Type B pancreatic cell (in vitro differentiated cells): ENCODE results near the gene FTSJ1. TPM values are rescaled to one million over a fixed set of nuclear protein-coding genes. Genes with fewer than 3 reads are reported as not detected.

Source experiments
- DNase-seq: peaks from one replicate; pipeline ENCODE4 v3.0.0; 2021; ENCODE audit warnings: mixed read lengths; ENCODE audit not compliant: unreplicated experiment; ENCODE audit errors: extremely low spot score
- H3K27ac Mint-ChIP-seq: 2 replicates; pipeline ENCODE4 v1.8.0; 2021; ENCODE audit warnings: mild to moderate bottlenecking, mixed read lengths
- H3K27me3 Mint-ChIP-seq: 2 replicates; pipeline ENCODE4 v1.8.0; 2021; ENCODE audit warnings: mixed read lengths
- H3K36me3 Mint-ChIP-seq: 2 replicates; pipeline ENCODE4 v1.8.0; 2021; ENCODE audit warnings: mixed read lengths
- H3K4me1 Mint-ChIP-seq: one replicate; pipeline ENCODE4 v1.8.0; 2021; ENCODE audit warnings: mixed read lengths; ENCODE audit not compliant: unreplicated experiment
- H3K4me3 Mint-ChIP-seq: 2 replicates; pipeline ENCODE4 v1.8.0; 2021; ENCODE audit warnings: mild to moderate bottlenecking, mixed read lengths
- H3K9me3 Mint-ChIP-seq: 2 replicates; pipeline ENCODE4 v1.8.0; 2021; ENCODE audit warnings: mixed read lengths
- CTCF ChIP-seq: fragments of 200-600 bp; sonication (generic); conservative IDR thresholded peaks from 2 replicates; pipeline ENCODE4 v1.5.0; 2021; ENCODE audit warnings: antibody characterized with exemption, mild to moderate bottlenecking
- total RNA-seq: library from RNA; stranded (reverse); gene quantifications from 2 replicates; pipeline ENCODE4 v1.2.1, GENCODE V29; 2021; ENCODE audit warnings: low replicate concordance

FTSJ1 gene
- total RNA-seq, 1 donor from 2014 or later = 46.4 TPM

DNA sequence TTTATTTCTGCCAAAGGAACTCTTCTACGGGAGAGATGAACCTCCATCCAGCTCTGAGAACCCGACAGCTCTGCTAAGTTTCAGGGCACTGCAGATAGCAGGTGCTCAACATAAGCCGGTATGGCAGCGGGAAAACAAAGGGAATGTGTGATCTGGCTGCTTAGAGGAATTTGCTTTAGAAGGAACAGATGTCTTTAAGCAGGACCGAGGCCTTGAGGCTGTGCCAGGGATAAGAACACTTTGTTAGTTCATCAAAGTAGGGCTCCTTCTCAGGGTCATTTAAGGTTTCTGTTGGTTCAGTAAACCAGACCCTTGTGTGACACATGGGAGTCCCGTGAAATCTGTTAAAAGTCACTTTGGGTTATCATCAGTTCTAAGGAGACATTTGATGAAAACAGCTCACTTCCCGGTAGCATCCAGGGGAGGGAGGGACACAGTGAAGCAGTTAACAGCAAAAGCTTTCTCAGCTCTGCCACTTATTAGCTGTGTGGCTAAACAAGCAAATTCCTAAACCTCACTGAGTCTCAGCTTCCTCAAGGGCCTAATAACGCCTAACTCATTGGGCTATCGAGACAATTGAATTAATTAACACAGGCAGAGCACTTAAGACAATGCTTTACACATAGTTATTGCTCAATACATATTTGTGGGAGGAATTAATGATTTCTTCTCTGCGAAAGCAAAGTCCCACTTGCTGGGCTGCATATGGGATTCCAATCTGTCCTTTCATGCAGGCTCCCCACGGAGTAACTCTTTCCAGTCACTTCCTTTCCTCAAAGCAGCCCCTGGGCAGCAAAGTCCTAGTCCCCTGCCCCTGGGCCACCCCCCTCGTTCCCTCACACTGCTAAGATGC, 2.9 kb upstream of the FTSJ1 start:
- H3K27ac Mint-ChIP-seq = no peak overlapping the region

GRCh38 chrX:48473704-48473990, 2.4 kb upstream of the FTSJ1 start:
- Mint-ChIP-seq H3K9me3 (peaks cover 6% of the 10 kb centered on the region), H3K27me3 (peaks cover 10% of the 10 kb centered on the region), H3K36me3 (peaks cover 6% of the 10 kb centered on the region), H3K4me1 (peaks cover 16% of the 10 kb centered on the region), H3K27ac (no peak overlapping the region), H3K4me3 (peak overlapping the region; percentile 64)
- no peak for TF ChIP-seq CTCF
- DNase-seq = no peak

More for the DNA sequence above, 2.9 kb upstream of the FTSJ1 start:
- DNase-seq = no peak
- peaks cover 6% of the 10 kb centered on the region for H3K36me3 Mint-ChIP-seq
- no peak for TF ChIP-seq CTCF
- H3K4me1 Mint-ChIP-seq = peaks cover 16% of the 10 kb centered on the region
- H3K9me3 Mint-ChIP-seq = peaks cover 6% of the 10 kb centered on the region
- no peak overlapping the region for H3K4me3 Mint-ChIP-seq
- peaks cover 13% of the 10 kb centered on the region for H3K27me3 Mint-ChIP-seq

DNA sequence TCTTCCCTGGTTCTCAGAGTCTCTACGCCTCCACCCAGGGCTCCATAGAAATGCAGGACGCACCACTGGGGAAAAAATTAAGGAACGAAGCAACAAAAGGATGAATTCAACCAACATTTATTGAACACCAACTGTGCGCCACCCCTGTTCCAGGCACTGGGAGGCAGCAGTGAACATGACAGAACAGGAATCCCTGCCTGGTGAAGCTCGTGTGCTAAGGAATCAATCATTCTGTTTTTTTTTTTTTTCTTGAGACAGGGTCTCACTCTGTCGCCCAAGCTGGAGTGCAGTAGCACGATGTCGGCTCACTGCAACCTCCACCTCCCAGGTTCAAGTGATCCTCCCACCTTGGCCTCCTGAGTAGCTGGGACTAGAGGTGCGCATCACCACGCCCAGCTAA, 1.9 kb upstream of the FTSJ1 start:
- Mint-ChIP-seq H3K36me3 (peaks cover 7% of the 10 kb centered on the region), H3K27ac (no peak overlapping the region), H3K4me1 (peaks cover 16% of the 10 kb centered on the region), H3K4me3 (peak overlapping the region; percentile 64), H3K27me3 (peaks cover 10% of the 10 kb centered on the region), H3K9me3 (peaks cover 6% of the 10 kb centered on the region)
- TF ChIP-seq CTCF = peak; percentile 42
- no peak for DNase-seq

- Mint-ChIP-seq H3K4me1 (peaks cover 15% of the 10 kb centered on the region), H3K9me3 (peaks cover 6% of the 10 kb centered on the region), H3K27me3 (peaks cover 8% of the 10 kb centered on the region), H3K27ac (no peak overlapping the region), H3K36me3 (peaks cover 10% of the 10 kb centered on the region), H3K4me3 (peak overlapping the region; percentile 98)
- DNase-seq = no peak
- TF ChIP-seq CTCF = no peak
Observed at GRCh38 chrX:48474581-48474980, 1.4 kb upstream of the FTSJ1 start.

DNA sequence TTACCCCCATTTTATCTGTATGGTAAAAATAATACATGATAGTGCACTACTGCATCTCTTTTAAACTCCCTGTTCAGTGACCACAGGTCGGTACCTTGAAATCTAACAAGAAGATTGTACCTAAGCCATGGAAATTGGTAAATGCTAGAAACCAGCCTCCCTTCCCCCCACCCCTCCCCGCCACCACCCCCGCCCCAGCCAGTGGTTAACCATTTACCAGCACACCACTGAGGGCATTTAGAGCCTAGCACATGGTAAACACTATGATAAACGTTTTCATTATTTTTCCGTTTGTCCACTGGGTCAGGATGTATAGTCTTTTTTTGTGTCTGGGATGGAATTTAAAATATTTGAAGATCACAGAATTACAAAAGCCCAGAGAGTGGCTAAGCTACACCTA, 703 bp upstream of the FTSJ1 start:
- H3K9me3 Mint-ChIP-seq = peaks cover 6% of the 10 kb centered on the region
- peak overlapping the region; percentile 93 for H3K27ac Mint-ChIP-seq
- no peak for DNase-seq
- TF ChIP-seq CTCF = no peak
- H3K4me3 Mint-ChIP-seq = peak overlapping the region; percentile 98
- peaks cover 11% of the 10 kb centered on the region for H3K4me1 Mint-ChIP-seq
- peaks cover 10% of the 10 kb centered on the region for H3K36me3 Mint-ChIP-seq
- H3K27me3 Mint-ChIP-seq = peaks cover 4% of the 10 kb centered on the region
